Right renal pelvis (tissue), 4 donors: Measurements from ENCODE around the gene MLH3. TPM values are rescaled to one million over a fixed set of nuclear protein-coding genes. Genes with fewer than 3 reads are reported as not detected.

Experiments used
- DNase-seq, 4 donors: peaks; one replicate each; pipeline ENCODE4 v3.0.0-alpha.2; 2013; ENCODE audit warnings: low read depth in 4 of 4, low spot score in 3 of 4, missing footprints in 1 of 4
- polyA plus RNA-seq, 4 donors: library from polyadenylated mRNA; unstranded; fragments of 120-200 nt; gene quantifications; one replicate each; pipeline ENCODE4 v1.2.1, GENCODE V29; 2013; ENCODE audit not compliant: insufficient read length in 4 of 4

The MLH3 gene
- polyA plus RNA-seq, 4 donors, result 30.8 to 36.8 (median 35.0) TPM

DNA sequence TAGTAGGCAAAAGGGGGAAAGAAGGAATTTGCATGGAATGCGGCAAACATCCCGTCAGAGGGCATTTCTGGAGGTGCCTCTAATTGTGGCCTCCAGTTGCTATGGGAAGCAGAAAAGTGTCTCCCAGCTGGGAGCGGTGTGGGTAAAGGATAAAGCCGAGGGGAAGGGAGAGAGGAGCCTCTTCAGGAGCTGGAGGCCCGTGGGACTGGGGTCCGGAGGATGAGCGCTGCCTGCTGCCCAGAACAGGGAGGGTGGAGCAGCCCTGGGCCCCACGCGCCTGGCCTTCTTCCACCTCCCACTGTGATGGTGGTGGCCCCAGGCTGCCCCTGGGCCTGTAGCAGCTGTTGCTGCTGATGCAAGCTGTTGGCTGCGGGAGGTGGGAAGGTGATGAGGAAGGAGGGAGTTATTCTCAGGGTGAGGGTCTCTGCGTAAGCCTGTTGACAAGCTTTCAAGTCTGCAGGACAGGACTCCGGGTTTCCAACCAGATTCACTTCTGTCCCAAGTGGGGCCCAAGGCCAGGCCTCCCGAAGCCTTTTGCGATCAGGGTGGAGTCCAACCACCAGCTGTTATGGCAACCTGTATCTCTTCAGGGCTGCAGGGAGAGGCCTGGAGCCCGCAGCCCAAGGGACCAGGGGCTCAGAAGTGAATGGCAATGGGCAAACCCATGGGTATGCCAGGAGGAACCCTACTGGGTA lies 76.8 kb downstream of the MLH3 start:
- no peak for DNase-seq

DNA sequence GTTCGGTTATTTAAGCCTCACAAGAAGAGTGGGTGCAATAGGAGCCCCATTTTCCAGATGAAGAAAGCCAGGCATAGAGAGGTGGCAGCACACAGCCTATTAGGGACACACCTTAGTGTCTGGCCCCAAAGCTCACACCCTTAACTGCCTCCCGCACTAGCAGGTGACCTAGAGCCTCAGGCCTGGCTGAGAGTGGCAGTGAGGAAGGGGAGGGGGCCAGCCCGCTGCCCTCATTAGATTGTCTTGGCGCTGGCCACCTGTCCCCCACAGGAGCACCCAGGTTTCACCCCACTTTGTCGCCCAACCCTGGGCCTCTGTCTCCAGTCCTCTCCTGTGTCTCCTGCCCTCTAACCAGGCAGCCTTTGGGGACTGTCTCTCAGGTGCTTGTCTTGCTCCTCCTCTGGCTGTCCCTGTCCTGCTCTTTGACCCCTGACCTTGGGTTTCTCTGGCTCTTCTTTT lies 77.3 kb downstream of the MLH3 start:
- DNase-seq, result no peak

DNA sequence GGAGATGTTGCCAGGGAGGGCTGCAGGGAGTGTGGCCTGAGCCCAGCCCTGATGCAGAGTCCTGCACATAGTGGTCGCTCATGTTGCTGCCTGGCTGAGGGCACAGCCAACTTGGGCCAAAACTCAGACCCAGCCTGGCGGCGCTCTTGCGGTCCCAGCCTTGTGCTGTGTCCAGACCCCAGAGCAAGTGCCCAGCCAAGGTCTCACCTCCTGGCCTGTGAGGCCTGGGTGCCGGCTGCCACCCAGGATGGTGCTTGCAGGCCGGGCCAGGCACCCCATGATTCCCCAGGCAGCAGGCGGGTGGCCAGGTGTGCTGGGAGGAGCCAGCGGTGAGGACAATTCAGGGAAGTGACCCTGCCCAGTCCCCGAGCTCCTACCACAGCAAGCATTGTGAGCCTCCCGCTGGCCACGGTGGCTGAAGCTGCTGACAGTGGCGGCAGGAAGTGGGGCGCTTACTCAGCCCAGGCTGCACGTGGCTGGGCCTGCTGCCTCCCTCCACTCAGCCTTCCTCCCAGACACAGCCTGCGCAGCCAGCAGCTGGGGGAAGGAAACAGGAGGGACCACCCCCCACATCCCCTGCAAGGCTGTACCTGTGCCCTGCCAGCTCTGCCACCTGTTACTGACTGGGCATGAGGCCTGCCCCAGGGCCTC lies 78.1 kb downstream of the MLH3 start:
- DNase-seq, result no peak

DNA sequence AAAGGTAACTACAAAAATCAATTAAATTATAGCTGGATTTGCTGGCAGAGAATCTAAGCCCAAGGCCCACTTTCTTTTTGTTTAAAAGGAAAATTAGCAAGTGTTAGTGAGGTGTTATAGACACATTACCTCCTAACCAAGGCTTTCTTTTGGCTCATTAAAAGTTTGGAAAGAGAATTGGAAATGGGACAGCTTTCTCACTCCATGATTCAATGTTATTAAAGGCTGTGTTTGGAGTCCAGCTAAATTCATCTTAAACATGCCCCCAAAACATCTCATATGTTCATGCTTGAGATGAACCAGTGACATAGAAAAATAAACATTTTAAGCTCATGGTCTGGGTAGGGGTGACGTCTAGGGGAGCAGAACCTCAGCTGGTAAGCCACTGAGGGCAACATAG lies 82.5 kb downstream of the MLH3 start:
- DNase-seq, result no peak

DNA sequence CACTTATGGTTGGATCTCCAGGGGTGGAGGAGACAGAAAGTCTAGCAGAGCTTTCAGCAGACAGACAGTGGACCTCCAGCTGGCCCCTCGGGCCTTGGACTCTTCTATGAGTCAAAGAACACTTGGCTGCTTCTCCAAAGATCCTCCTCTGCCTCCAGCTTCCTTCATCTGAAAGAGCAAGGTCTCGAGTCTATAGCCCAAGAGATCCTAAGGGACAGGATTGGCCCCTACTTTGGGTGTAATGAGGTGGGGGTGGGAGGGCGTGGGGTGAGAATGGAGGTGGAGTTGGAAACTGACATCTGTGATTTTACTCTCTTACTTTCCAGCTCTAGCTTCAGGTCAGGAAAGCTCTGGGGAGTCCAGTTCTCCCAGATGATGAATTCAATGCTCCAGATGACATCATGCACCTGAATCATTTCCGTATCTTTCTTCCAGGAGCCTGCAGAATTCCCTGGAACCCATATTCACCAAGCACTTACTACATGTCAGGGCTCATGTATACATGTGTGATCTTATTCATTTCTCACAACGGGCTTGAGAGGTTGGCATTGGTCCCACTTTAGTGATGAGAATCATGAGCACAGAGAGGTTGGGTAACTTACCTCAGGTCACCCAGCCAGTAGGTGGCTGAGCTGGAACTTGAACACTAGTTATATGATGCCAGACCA lies 85.6 kb downstream of the MLH3 start:
- DNase-seq, result no peak

DNA sequence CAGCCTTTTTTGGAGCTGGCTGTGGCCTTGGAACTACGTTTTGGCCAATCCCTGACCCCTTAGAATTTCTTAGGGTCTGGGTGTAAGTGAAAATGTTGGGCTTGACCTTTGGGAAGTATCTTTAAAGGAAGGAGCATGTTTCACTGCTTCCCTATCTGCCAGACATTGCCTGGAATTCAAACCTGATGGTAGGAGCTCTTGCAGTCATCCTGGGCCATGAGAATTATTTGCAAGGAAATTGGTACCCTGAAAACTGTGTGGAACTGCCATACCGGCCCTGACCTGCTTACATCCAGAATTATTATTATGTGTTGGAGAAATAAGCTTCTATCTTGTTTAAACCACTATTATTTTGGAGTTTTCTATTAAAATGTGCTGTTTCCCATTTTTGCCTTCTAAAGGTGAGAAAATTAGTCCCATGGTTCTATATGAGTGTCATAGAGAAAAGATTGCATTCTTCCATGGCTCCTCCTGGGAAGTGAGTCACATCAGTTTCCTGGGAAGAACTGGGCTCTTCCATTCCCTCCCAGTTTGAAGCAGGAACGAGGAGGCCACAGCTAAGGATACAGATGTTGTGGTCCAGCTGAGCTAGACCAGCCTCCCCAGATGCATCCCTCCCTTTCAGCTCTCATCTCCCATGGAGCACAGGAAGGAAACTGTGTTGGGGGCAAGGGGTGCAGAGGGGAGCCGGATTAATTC lies 86.3 kb downstream of the MLH3 start:
- DNase-seq, result no peak

Other genes with a start within 250 kb of the MLH3 start
- gene PROX2, start 175.3 kb downstream of the MLH3 start, polyA plus RNA-seq, result 1 to 10 TPM in 1 of 4 donors, under 1 TPM in 3; 0.44 to 1.1 (median 0.68) TPM
- gene DLST, start 169.6 kb downstream of the MLH3 start, polyA plus RNA-seq, result 100 to 1,000 TPM; 114 to 130 (median 118) TPM
- gene RPS6KL1, start 128.2 kb downstream of the MLH3 start, polyA plus RNA-seq, result 1 to 10 TPM; 1.2 to 2.0 (median 1.6) TPM
- gene PGF, start 95.9 kb downstream of the MLH3 start, polyA plus RNA-seq, result 10 to 100 TPM in 1 of 4 donors, 1 to 10 TPM in 3; 8.4 to 12.7 (median 9.3) TPM
- 10 to 100 TPM; 63.6 to 66.6 (median 64.0) TPM for gene EIF2B2, start 48.5 kb downstream of the MLH3 start, polyA plus RNA-seq
- 10 to 100 TPM; 25.6 to 38.1 (median 29.1) TPM for gene ACYP1, start 12.6 kb upstream of the MLH3 start, polyA plus RNA-seq
- gene ZC2HC1C, start 18.2 kb upstream of the MLH3 start, polyA plus RNA-seq, result 1 to 10 TPM; 7.1 to 8.2 (median 7.6) TPM
- 100 to 1,000 TPM; 120 to 130 (median 124) TPM for gene NEK9, start 75.6 kb upstream of the MLH3 start, polyA plus RNA-seq
- 100 to 1,000 TPM; 248 to 292 (median 284) TPM for gene TMED10, start 125.1 kb upstream of the MLH3 start, polyA plus RNA-seq
- gene FOS, start 227.4 kb upstream of the MLH3 start, polyA plus RNA-seq, result 100 to 1,000 TPM in 3 of 4 donors, 10 to 100 TPM in 1; 37.3 to 832 (median 397) TPM